Mucosa of gallbladder (tissue), 1 donor: Measurements from ENCODE around the gene FIBP. TPM values are rescaled to one million over a fixed set of nuclear protein-coding genes. Genes with fewer than 3 reads are reported as not detected.

ENCODE experiments used
- DNase-seq: peaks from one replicate; pipeline ENCODE4 v3.0.0-alpha.2; 2020; ENCODE audit warnings: low spot score
- total RNA-seq: library from RNA; stranded (reverse); gene quantifications from one replicate; pipeline ENCODE4 v1.2.1, GENCODE V29; 2021
- donor health status: DM: no; HTN: no; CAD: no.

FIBP gene
- total RNA-seq: 55.1 TPM

GRCh38 chr11:65888163-65888814 is at the start of gene FIBP:
Gene FIBP, minus strand, starts transcription at chr11:65888471. Its CDS starts 53 bp downstream, at chr11:65888418.
- peak; percentile 97 for DNase-seq

- DNase-seq: no peak
These were observed 49.5 kb upstream of the FIBP start for GRCh38 chr11:65937766-65938165.

GRCh38 chr11:65934014-65934413 is 45.7 kb upstream of the FIBP start:
- no peak for DNase-seq

- DNase-seq: no peak
These were observed 44.3 kb upstream of the FIBP start for GRCh38 chr11:65932558-65932919.

- DNase-seq: no peak
These were observed 43.7 kb upstream of the FIBP start for GRCh38 chr11:65931773-65932557.

GRCh38 chr11:65928667-65929066 is 40.4 kb upstream of the FIBP start:
- no peak for DNase-seq

DNA sequence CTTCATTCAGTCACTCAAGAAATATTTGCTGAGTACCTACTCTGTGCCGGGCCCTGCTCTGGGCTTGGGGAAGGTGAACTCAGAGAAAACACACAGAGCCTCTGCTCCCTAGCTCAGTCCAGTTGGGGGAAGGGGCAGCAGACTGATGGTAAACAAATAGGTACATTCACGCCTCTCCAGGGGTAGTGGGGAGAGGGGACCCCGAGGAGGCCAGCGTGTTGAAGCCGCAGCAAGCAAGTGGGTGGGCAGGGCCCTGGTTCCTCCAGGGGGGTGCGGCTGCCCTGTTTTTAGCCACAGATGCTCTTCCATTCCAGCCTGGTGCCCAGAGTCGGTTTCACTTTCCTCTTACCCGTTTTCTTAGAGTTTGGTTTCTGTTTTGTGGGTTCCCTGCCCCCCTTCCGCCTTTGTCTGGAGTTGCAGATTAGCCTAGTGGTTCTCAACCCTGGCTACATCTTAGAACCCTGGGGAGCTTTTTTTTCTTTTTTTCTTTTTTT is 39.7 kb upstream of the FIBP start:
- peak; percentile 32 for DNase-seq

DNA sequence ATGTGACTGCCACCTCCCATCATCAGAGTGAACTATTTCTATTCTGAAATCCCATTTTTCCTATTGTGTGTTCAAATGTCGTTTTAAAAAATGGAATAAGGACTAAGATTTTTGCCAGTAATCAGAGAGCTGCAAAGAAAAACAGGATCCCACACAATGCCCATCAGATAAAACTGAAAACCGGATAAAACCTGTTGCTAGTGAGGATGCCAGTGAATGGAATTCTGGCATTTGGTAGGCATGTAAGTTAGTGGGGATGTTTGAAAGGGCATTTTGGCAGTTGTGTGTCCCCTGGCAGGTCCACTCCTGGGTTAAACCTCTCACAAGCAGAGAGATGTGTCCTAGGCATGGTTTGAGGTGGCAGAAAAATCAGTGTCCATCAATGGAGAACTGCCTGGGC is 37.1 kb upstream of the FIBP start:
- DNase-seq: no peak

DNA sequence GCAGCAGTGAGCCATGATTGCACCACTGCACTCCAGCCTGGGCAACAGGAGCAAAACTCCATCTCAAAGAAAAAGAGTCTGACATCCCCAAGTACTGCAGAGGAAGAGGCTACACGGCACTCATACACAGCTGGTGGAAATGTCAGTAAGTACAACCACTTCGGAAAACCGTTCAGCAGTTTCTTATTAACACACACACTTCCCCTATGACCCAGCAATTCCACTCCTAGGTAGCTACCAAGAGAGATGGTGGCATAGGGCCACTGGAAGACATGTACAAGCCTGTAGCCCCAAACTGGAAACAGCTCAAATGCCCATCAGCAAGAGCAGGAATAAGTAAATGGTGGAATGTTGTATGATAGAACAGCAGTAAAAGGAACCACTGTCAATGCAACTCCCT is 34.3 kb upstream of the FIBP start:
- DNase-seq: no peak

- DNase-seq: no peak
These were observed 33.6 kb upstream of the FIBP start for GRCh38 chr11:65921876-65922275.

DNA sequence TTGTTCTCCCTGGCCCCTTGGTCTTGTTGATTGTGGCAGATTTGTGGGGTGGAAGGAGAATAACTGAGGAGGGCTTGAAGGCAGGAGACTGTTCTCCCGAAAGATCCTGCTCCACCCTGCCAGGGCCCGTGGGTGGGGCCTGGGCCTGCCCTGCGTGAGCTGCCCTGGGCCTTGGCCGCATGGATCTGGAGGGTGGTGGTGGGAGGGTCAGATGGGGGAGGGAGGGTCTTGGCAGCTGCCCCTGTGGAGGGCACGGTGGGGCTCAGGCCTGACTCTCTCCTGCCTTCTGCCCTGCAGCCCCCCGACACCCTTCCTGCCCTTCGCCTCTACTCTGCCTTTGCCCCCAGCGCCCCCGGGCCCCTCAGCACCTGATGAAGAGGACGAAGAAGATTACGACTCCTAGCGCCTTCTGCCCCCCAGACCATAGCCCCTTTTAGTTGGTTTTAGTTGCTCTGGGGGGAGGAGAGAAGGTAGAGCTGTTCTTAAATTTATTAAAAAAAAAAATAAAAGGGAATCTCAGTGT is 32.8 kb upstream of the FIBP start:
- no peak for DNase-seq

- DNase-seq: no peak
These were observed 32.1 kb upstream of the FIBP start for GRCh38 chr11:65920372-65920802.

GRCh38 chr11:65919573-65920371 is 31.5 kb upstream of the FIBP start:
- peak; percentile 39 for DNase-seq

- peak; percentile 99 for DNase-seq
These were observed 30.9 kb upstream of the FIBP start, which contains the start of gene DRAP1 for GRCh38 chr11:65919141-65919572. Gene DRAP1, plus strand, starts transcription at chr11:65919426. Its CDS starts 76 bp downstream, at chr11:65919502.

GRCh38 chr11:65918211-65919140 is 30.2 kb upstream of the FIBP start, which contains the start of gene C11orf68:
Gene C11orf68, minus strand, starts transcription at chr11:65919062. Its CDS starts 31 bp downstream, at chr11:65919031.
- DNase-seq: no peak

DNA sequence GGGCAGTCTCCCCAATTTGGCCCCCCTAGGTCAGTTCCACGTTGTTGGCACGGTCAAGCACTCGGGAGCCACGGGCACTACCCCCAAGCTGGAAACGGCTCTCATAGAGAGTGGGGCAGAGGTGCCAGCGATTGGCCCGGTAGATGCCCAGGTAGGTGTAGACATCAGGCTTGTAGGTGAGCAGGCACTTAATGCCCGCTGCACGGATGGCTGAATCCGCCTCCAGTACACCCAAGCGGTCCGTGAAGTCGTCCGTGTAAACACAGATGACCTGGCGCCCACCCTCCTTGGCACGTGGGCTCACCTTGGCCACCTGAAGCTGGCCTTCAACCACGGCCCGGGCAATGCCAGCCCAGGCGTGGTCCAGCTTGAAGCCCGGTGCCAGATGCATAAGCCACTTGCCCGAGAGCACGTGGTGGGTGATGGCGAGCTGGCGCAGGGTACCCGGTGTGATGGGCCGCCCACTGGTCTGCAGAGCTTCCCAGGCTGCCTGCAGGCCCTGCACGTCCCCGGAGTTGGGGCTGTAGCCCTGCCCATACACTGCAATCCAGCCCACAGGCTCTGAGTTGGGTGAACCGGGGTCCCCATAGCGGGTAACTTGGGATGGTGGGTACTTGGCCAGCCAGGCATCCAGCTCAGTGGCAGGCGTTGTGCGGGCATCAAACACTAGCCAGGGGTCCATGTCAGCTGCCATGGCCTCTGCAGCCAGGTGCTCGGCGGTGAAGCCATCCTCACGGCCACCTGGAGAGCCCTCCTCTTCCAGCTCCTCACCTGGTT is 29.4 kb upstream of the FIBP start:
- no peak for DNase-seq

DNA sequence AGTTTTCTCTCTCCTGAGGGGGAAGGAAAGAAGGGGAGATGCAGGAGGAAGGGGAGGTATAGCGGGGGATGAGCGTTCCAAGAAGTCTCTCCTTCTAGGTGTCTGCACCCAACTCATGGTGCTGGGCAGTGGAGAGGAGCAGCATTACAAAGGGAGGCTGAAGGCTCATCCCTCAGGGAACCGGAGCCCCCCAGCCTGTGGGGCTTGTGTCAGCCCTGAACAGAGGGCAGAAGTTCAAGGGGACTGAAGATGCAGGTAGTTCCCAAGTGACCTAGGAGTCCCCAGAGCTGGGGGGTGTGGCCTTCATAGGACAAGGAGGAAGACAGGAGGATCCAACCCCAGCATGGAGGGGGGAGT is 28.8 kb upstream of the FIBP start:
- no peak for DNase-seq

DNA sequence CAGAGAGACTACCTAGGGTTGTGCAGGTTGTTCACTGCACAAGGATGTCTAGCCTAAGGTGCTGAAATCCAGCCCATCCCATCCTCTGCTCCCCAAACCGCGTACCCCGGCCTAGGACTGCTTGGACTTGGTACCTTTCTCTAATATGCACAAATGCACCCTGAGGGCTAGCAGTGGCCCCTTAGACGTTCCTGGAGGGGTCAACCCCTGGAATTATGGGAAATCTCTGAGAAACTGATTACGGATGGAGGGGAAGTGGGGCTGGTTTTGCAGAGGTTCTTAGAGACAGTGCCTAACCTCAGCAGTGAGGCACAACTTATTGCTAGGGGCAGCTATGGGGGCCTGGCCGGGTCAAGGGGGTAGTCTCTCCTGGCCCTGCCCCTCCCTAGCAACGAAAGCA is 28.1 kb upstream of the FIBP start:
- DNase-seq: no peak

DNA sequence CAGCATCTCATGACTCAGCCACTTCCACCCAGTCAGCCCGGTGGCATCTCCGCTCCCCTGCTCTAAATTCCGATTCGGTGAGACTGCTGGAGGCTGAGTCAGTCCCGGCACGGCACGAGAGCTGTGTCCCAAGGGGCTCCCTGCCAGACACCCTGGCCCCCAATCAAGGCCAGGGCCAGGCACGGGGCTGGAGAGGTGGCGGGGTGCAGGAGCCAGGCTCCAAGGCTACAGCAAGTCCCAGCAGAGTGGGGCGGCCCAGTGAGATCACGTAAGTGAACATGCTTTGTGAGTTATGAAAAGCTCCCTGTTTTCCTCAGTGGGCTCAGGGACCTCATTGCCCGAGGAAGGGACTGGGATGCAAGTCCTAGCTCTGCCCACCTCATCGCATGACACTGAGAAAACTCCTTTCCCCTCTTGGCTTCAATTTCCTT is 27.6 kb upstream of the FIBP start:
- DNase-seq: peak; percentile 72
